Gastroesophageal sphincter (tissue), 3 donors: ENCODE measurements around the gene CNTNAP2.

Source experiments
- EP300 ChIP-seq: sonication (generic); formaldehyde crosslinking; IDR thresholded peaks from one replicate; pipeline ENCODE4 v1.6.1; 2017; ENCODE audit warnings: antibody characterized with exemption, mild to moderate bottlenecking
- POLR2A ChIP-seq, 2 donors: fragments of 450-650 bp; IDR thresholded peaks; one replicate each; pipeline ENCODE4 v1.6.1; 2017; ENCODE audit warnings: antibody characterized with exemption in 2 of 2, mild to moderate bottlenecking in 2 of 2, moderate library complexity in 1 of 2
- POLR2AphosphoS5 ChIP-seq: sonication (generic); formaldehyde crosslinking; IDR thresholded peaks from one replicate; pipeline ENCODE4 v1.6.1; 2017; ENCODE audit warnings: antibody characterized with exemption
- TF ChIP-seq, protein P1 (sequence below), 4 experiments: fragments of 200-600 bp in 2 of 4; fragments of 450-650 bp in 2 of 4; sonication (generic) in 1 of 4; IDR thresholded peaks; one replicate each; pipeline ENCODE4 v1.5.1; 2017 to 2019; ENCODE audit warnings: antibody characterized with exemption in 4 of 4, mild to moderate bottlenecking in 2 of 4, moderate library complexity in 2 of 4

DNA sequence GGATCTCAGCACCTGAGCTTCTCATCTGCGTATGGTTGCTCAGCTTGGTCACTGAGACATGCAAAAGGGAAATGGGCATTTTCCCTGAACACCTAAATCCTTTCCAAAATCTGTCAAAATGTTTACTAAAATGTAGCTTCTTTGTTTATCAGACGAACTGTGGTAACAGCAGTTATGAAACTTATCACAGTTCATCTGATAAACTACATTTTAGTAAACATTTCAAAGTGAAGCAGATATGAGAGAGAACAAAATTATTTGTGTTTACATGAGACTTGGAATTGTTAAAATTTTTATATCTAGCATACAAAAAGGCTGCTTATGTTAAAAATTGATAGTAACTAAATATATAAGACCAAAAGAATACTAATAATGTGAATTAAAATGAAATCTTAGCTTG is 1900.5 kb downstream of the CNTNAP2 start:
- TF ChIP-seq, protein P1, sequence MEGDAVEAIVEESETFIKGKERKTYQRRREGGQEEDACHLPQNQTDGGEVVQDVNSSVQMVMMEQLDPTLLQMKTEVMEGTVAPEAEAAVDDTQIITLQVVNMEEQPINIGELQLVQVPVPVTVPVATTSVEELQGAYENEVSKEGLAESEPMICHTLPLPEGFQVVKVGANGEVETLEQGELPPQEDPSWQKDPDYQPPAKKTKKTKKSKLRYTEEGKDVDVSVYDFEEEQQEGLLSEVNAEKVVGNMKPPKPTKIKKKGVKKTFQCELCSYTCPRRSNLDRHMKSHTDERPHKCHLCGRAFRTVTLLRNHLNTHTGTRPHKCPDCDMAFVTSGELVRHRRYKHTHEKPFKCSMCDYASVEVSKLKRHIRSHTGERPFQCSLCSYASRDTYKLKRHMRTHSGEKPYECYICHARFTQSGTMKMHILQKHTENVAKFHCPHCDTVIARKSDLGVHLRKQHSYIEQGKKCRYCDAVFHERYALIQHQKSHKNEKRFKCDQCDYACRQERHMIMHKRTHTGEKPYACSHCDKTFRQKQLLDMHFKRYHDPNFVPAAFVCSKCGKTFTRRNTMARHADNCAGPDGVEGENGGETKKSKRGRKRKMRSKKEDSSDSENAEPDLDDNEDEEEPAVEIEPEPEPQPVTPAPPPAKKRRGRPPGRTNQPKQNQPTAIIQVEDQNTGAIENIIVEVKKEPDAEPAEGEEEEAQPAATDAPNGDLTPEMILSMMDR (IDR thresholded peaks at IDR 0.05), result no peak
- TF ChIP-seq POLR2A (IDR thresholded peaks at IDR 0.05) (no peak), EP300 (no peak), POLR2AphosphoS5 (no peak)
